Measurements from ENCODE around the gene MYL6. TPM values are rescaled to one million over a fixed set of nuclear protein-coding genes. Genes with fewer than 3 reads are reported as not detected.
A peak's percentile ranks its signal among the peaks of the same experiment; 100 is the strongest.

MYL6 gene
- total and polyA plus RNA-seq, 9 of the 15 experiments (the other 6 are each of a cell fraction or from before 2014, with no cell fraction given) = 557 to 1,664 (median 958) TPM

GRCh38 chr12:56126732-56127239 lies 31.4 kb upstream of the MYL6 start (continued):
- TF ChIP-seq HMGXB4 (CRISPR knock-in tag; IDR thresholded peaks at IDR 0.05) = no peak
- peak; percentile 89 for TF ChIP-seq RNF2 (IDR thresholded peaks at IDR 0.05)
- TF ChIP-seq, protein P1, sequence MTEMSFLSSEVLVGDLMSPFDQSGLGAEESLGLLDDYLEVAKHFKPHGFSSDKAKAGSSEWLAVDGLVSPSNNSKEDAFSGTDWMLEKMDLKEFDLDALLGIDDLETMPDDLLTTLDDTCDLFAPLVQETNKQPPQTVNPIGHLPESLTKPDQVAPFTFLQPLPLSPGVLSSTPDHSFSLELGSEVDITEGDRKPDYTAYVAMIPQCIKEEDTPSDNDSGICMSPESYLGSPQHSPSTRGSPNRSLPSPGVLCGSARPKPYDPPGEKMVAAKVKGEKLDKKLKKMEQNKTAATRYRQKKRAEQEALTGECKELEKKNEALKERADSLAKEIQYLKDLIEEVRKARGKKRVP (CRISPR knock-in tag; IDR thresholded peaks at IDR 0.05) = peak; percentile 90
- no peak for TF ChIP-seq SRSF7 (optimal IDR thresholded peaks at IDR 0.05; ENCODE audit: low read depth, low read length)
- peak; percentile 43 for TF ChIP-seq FOSL1 (tag; conservative IDR thresholded peaks at IDR 0.05)
- 0 out of 2 replicates have a peak, but pooled peaks have one; percentile 68 for TF ChIP-seq ZNF175 (CRISPR knock-in tag; IDR thresholded peaks at IDR 0.05; ENCODE audit: low read depth)
- TF ChIP-seq KLF6 (CRISPR knock-in tag; IDR thresholded peaks at IDR 0.05; ENCODE audit: borderline replicate concordance) = no peak
- TF ChIP-seq, protein P2, sequence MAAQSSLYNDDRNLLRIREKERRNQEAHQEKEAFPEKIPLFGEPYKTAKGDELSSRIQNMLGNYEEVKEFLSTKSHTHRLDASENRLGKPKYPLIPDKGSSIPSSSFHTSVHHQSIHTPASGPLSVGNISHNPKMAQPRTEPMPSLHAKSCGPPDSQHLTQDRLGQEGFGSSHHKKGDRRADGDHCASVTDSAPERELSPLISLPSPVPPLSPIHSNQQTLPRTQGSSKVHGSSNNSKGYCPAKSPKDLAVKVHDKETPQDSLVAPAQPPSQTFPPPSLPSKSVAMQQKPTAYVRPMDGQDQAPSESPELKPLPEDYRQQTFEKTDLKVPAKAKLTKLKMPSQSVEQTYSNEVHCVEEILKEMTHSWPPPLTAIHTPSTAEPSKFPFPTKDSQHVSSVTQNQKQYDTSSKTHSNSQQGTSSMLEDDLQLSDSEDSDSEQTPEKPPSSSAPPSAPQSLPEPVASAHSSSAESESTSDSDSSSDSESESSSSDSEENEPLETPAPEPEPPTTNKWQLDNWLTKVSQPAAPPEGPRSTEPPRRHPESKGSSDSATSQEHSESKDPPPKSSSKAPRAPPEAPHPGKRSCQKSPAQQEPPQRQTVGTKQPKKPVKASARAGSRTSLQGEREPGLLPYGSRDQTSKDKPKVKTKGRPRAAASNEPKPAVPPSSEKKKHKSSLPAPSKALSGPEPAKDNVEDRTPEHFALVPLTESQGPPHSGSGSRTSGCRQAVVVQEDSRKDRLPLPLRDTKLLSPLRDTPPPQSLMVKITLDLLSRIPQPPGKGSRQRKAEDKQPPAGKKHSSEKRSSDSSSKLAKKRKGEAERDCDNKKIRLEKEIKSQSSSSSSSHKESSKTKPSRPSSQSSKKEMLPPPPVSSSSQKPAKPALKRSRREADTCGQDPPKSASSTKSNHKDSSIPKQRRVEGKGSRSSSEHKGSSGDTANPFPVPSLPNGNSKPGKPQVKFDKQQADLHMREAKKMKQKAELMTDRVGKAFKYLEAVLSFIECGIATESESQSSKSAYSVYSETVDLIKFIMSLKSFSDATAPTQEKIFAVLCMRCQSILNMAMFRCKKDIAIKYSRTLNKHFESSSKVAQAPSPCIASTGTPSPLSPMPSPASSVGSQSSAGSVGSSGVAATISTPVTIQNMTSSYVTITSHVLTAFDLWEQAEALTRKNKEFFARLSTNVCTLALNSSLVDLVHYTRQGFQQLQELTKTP (IDR thresholded peaks at IDR 0.05; ENCODE audit: low read depth in 1 of 2, partially characterized antibody in 2 of 2) = peak in 1 of 2 experiments; percentile 30
- TF ChIP-seq MECOM (CRISPR knock-in tag; IDR thresholded peaks at IDR 0.05) = peak; percentile 58; the same call in 1 of the 2 replicates
- TF ChIP-seq RFX5 (IDR thresholded peaks at IDR 0.05; ENCODE audit: low read depth, low read length) = no peak
- TF ChIP-seq, protein P3, sequence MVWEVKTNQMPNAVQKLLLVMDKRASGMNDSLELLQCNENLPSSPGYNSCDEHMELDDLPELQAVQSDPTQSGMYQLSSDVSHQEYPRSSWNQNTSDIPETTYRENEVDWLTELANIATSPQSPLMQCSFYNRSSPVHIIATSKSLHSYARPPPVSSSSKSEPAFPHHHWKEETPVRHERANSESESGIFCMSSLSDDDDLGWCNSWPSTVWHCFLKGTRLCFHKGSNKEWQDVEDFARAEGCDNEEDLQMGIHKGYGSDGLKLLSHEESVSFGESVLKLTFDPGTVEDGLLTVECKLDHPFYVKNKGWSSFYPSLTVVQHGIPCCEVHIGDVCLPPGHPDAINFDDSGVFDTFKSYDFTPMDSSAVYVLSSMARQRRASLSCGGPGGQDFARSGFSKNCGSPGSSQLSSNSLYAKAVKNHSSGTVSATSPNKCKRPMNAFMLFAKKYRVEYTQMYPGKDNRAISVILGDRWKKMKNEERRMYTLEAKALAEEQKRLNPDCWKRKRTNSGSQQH (CRISPR knock-in tag; IDR thresholded peaks at IDR 0.05) = no peak
- peak in 1 of 2 experiments; percentile 55; a peak in 1 of 4 replicates for TF ChIP-seq TEAD1 (CRISPR knock-in tag; IDR thresholded peaks at IDR 0.05)
- peak; percentile 93 for TF ChIP-seq FOXM1 (IDR thresholded peaks at IDR 0.05; ENCODE audit: low read depth)
- TF ChIP-seq FOXM1 (CRISPR knock-in tag; IDR thresholded peaks at IDR 0.05; ENCODE audit: low read depth) = no peak
- TF ChIP-seq ZNF224 (CRISPR knock-in tag; IDR thresholded peaks at IDR 0.05) = no peak
- no peak for TF ChIP-seq HNRNPL (IDR thresholded peaks at IDR 0.05; ENCODE audit: low read depth, low read length)
- peak; percentile 81 for TF ChIP-seq GTF2E2 (tag; IDR thresholded peaks at IDR 0.05)
- TF ChIP-seq ZBTB26 (CRISPR knock-in tag; IDR thresholded peaks at IDR 0.05) = no peak
- peak; percentile 45 for TF ChIP-seq HNRNPLL (IDR thresholded peaks at IDR 0.05; ENCODE audit: low read depth, low read length, poor library complexity, severe bottlenecking)

All from K562 (cell line).